ENCODE measurements around the gene KRTAP2-1.

The KRTAP2-1 gene

GRCh38 chr17:41012326-41013120 lies 34.6 kb downstream of the KRTAP2-1 start:
- H3K79me1 ChIP-seq (ENCODE audit: low read length), result peaks cover 2% of the 10 kb centered on the region
- no peak overlapping the region for H3K4ac ChIP-seq (ENCODE audit: low read depth, low read length)
- no peak overlapping the region for H2AFZ ChIP-seq (ENCODE audit: insufficient read depth, low read length, poor library complexity)
- H3K79me2 ChIP-seq (ENCODE audit: control insufficient read depth, insufficient read depth, low read length, poor library complexity), result no peaks in the 10 kb centered on the region
- H2AK5ac ChIP-seq (ENCODE audit: low read length), result no peak overlapping the region
- no peak overlapping the region for H3K4me3 ChIP-seq (ENCODE audit: low read depth, low read length)
- H4K91ac ChIP-seq (ENCODE audit: low read depth, low read length), result no peak overlapping the region
- no peaks in the 10 kb centered on the region for H3K9me3 ChIP-seq (ENCODE audit: insufficient read depth, low read depth, low read length)
- H2BK5ac ChIP-seq (ENCODE audit: low read depth, low read length, poor library complexity), result no peak overlapping the region
- no peak overlapping the region for H2BK12ac ChIP-seq (ENCODE audit: low read length)
- no peak overlapping the region for H3K9ac ChIP-seq (ENCODE audit: low read length)
- peaks cover 4% of the 10 kb centered on the region in 2 experiments for H3K4me1 ChIP-seq (ENCODE audit: control insufficient read depth in 1 of 2, insufficient read depth in 2 of 2, low read length in 2 of 2)
- no peak overlapping the region for H3K14ac ChIP-seq (ENCODE audit: low read length)
- no peak overlapping the region for H3K27ac ChIP-seq (ENCODE audit: low read depth, low read length)
- H3K36me3 ChIP-seq (ENCODE audit: control insufficient read depth in 1 of 2, insufficient read depth in 2 of 2, low read length in 2 of 2), result no peaks in the 10 kb centered on the region
- no peak overlapping the region for H4K8ac ChIP-seq (ENCODE audit: low read depth, low read length)
- H4K12ac ChIP-seq (ENCODE audit: low read depth, low read length), result no peak overlapping the region
- no peak for DNase-seq
- H3K23ac ChIP-seq (ENCODE audit: low read length), result no peak overlapping the region
- H2BK120ac ChIP-seq (ENCODE audit: insufficient read depth, low read length, poor library complexity), result no peak overlapping the region
- no peaks in the 10 kb centered on the region for H3K27me3 ChIP-seq (ENCODE audit: insufficient read depth, low read length)
- H3K18ac ChIP-seq (ENCODE audit: low read length), result no peak overlapping the region
- WGBS (ENCODE audit: extremely low coverage, insufficient coverage, insufficient read length), result no CpG with 5 or more reads among the region's 6 CpGs
- H3K4me2 ChIP-seq (ENCODE audit: low read length), result no peak overlapping the region

GRCh38 chr17:41010441-41010840 lies 36.7 kb downstream of the KRTAP2-1 start:
- Histone ChIP-seq H2BK12ac (ENCODE audit: low read length) (no peak overlapping the region), H3K4me1 (ENCODE audit: control insufficient read depth in 1 of 2, insufficient read depth in 2 of 2, low read length in 2 of 2) (peaks cover 4% of the 10 kb centered on the region in 2 experiments), H3K9ac (ENCODE audit: low read length) (no peak overlapping the region), H2AFZ (ENCODE audit: insufficient read depth, low read length, poor library complexity) (no peak overlapping the region), H3K79me1 (ENCODE audit: low read length) (peaks cover 2% of the 10 kb centered on the region), H3K4ac (ENCODE audit: low read depth, low read length) (no peak overlapping the region), H4K8ac (ENCODE audit: low read depth, low read length) (no peak overlapping the region), H2BK5ac (ENCODE audit: low read depth, low read length, poor library complexity) (no peak overlapping the region), H3K9me3 (ENCODE audit: insufficient read depth, low read depth, low read length) (no peaks in the 10 kb centered on the region), H3K27me3 (ENCODE audit: insufficient read depth, low read length) (no peaks in the 10 kb centered on the region), H4K12ac (ENCODE audit: low read depth, low read length) (no peak overlapping the region), H3K27ac (ENCODE audit: low read depth, low read length) (no peak overlapping the region), H3K23ac (ENCODE audit: low read length) (no peak overlapping the region), H2BK120ac (ENCODE audit: insufficient read depth, low read length, poor library complexity) (no peak overlapping the region), H3K36me3 (ENCODE audit: control insufficient read depth in 1 of 2, insufficient read depth in 2 of 2, low read length in 2 of 2) (no peaks in the 10 kb centered on the region), H4K91ac (ENCODE audit: low read depth, low read length) (no peak overlapping the region), H3K79me2 (ENCODE audit: control insufficient read depth, insufficient read depth, low read length, poor library complexity) (no peaks in the 10 kb centered on the region), H2AK5ac (ENCODE audit: low read length) (no peak overlapping the region), H3K14ac (ENCODE audit: low read length) (no peak overlapping the region), H3K18ac (ENCODE audit: low read length) (no peak overlapping the region), H3K4me3 (ENCODE audit: low read depth, low read length) (no peak overlapping the region), H3K4me2 (ENCODE audit: low read length) (no peak overlapping the region)
- DNase-seq, result no peak

- Histone ChIP-seq H3K4ac (ENCODE audit: low read depth, low read length) (no peak overlapping the region), H3K9ac (ENCODE audit: low read length) (no peak overlapping the region), H3K36me3 (ENCODE audit: control insufficient read depth in 1 of 2, insufficient read depth in 2 of 2, low read length in 2 of 2) (no peaks in the 10 kb centered on the region), H3K4me1 (ENCODE audit: control insufficient read depth in 1 of 2, insufficient read depth in 2 of 2, low read length in 2 of 2) (peaks cover 4% of the 10 kb centered on the region in 2 experiments), H2AK5ac (ENCODE audit: low read length) (no peak overlapping the region), H3K27ac (ENCODE audit: low read depth, low read length) (no peak overlapping the region), H2AFZ (ENCODE audit: insufficient read depth, low read length, poor library complexity) (no peak overlapping the region), H2BK120ac (ENCODE audit: insufficient read depth, low read length, poor library complexity) (no peak overlapping the region), H2BK12ac (ENCODE audit: low read length) (no peak overlapping the region), H3K9me3 (ENCODE audit: insufficient read depth, low read depth, low read length) (no peaks in the 10 kb centered on the region), H4K91ac (ENCODE audit: low read depth, low read length) (no peak overlapping the region), H3K27me3 (ENCODE audit: insufficient read depth, low read length) (no peaks in the 10 kb centered on the region), H3K4me3 (ENCODE audit: low read depth, low read length) (no peak overlapping the region), H3K23ac (ENCODE audit: low read length) (no peak overlapping the region), H3K79me1 (ENCODE audit: low read length) (peaks cover 2% of the 10 kb centered on the region), H3K14ac (ENCODE audit: low read length) (no peak overlapping the region), H3K18ac (ENCODE audit: low read length) (no peak overlapping the region), H4K12ac (ENCODE audit: low read depth, low read length) (no peak overlapping the region), H3K79me2 (ENCODE audit: control insufficient read depth, insufficient read depth, low read length, poor library complexity) (no peaks in the 10 kb centered on the region), H3K4me2 (ENCODE audit: low read length) (no peak overlapping the region), H2BK5ac (ENCODE audit: low read depth, low read length, poor library complexity) (no peak overlapping the region), H4K8ac (ENCODE audit: low read depth, low read length) (no peak overlapping the region)
- DNase-seq, result no peak
- no CpG with 5 or more reads among the region's 1 CpG for WGBS (ENCODE audit: extremely low coverage, insufficient coverage, insufficient read length)
Observed at GRCh38 chr17:41009936-41010335, 37.2 kb downstream of the KRTAP2-1 start.

GRCh38 chr17:41009301-41009760 lies 37.8 kb downstream of the KRTAP2-1 start:
- H2AK5ac ChIP-seq (ENCODE audit: low read length), result no peak overlapping the region
- H3K23ac ChIP-seq (ENCODE audit: low read length), result no peak overlapping the region
- peak in 1 of 2 donors; percentile 40 for DNase-seq
- no peak overlapping the region for H3K27ac ChIP-seq (ENCODE audit: low read depth, low read length)
- no peak overlapping the region for H3K4me2 ChIP-seq (ENCODE audit: low read length)
- no peak overlapping the region for H3K14ac ChIP-seq (ENCODE audit: low read length)
- no peaks in the 10 kb centered on the region for H3K9me3 ChIP-seq (ENCODE audit: insufficient read depth, low read depth, low read length)
- H3K79me2 ChIP-seq (ENCODE audit: control insufficient read depth, insufficient read depth, low read length, poor library complexity), result no peaks in the 10 kb centered on the region
- no peak overlapping the region for H2AFZ ChIP-seq (ENCODE audit: insufficient read depth, low read length, poor library complexity)
- no peaks in the 10 kb centered on the region for H3K27me3 ChIP-seq (ENCODE audit: insufficient read depth, low read length)
- H3K9ac ChIP-seq (ENCODE audit: low read length), result no peak overlapping the region
- H2BK120ac ChIP-seq (ENCODE audit: insufficient read depth, low read length, poor library complexity), result no peak overlapping the region
- H2BK5ac ChIP-seq (ENCODE audit: low read depth, low read length, poor library complexity), result no peak overlapping the region
- WGBS (ENCODE audit: extremely low coverage, insufficient coverage, insufficient read length), result no CpG with 5 or more reads among the region's 4 CpGs
- peaks cover 4% of the 10 kb centered on the region in 2 experiments for H3K4me1 ChIP-seq (ENCODE audit: control insufficient read depth in 1 of 2, insufficient read depth in 2 of 2, low read length in 2 of 2)
- no peaks in the 10 kb centered on the region for H3K36me3 ChIP-seq (ENCODE audit: control insufficient read depth in 1 of 2, insufficient read depth in 2 of 2, low read length in 2 of 2)
- no peak overlapping the region for H4K8ac ChIP-seq (ENCODE audit: low read depth, low read length)
- no peak overlapping the region for H4K12ac ChIP-seq (ENCODE audit: low read depth, low read length)
- no peak overlapping the region for H2BK12ac ChIP-seq (ENCODE audit: low read length)
- no peak overlapping the region for H3K4me3 ChIP-seq (ENCODE audit: low read depth, low read length)
- H3K79me1 ChIP-seq (ENCODE audit: low read length), result peaks cover 2% of the 10 kb centered on the region
- no peak overlapping the region for H3K18ac ChIP-seq (ENCODE audit: low read length)
- no peak overlapping the region for H3K4ac ChIP-seq (ENCODE audit: low read depth, low read length)
- H4K91ac ChIP-seq (ENCODE audit: low read depth, low read length), result no peak overlapping the region

All from trophoblast cell (in vitro differentiated cells and primary cell).